Mucosa of rectum (tissue), 2 donors: ENCODE measurements around the gene MET.

Experiments
- H3K27ac ChIP-seq, 2 donors: one replicate each; pipeline ENCODE4 v1.7.0; 2013; ENCODE audit warnings: inconsistent platforms in 2 of 2, low read depth in 2 of 2, low read length in 2 of 2
- H3K27me3 ChIP-seq, 2 donors: one replicate each; pipeline ENCODE4 v1.7.0; 2013; ENCODE audit warnings: low read length in 2 of 2; ENCODE audit not compliant: control insufficient read depth in 2 of 2, insufficient read depth in 2 of 2
- H3K36me3 ChIP-seq, 2 donors: one replicate each; pipeline ENCODE4 v1.7.0; 2013; ENCODE audit warnings: low read length in 2 of 2; ENCODE audit not compliant: control insufficient read depth in 2 of 2, insufficient read depth in 2 of 2
- H3K4me1 ChIP-seq, 2 donors: one replicate each; pipeline ENCODE4 v1.7.0; 2013; ENCODE audit warnings: low read length in 2 of 2, mild to moderate bottlenecking in 1 of 2; ENCODE audit not compliant: control insufficient read depth in 2 of 2, insufficient read depth in 2 of 2
- H3K4me3 ChIP-seq, 2 donors: one replicate each; pipeline ENCODE4 v1.7.0; 2013; ENCODE audit warnings: low read length in 2 of 2
- H3K9ac ChIP-seq, 2 donors: one replicate each; pipeline ENCODE4 v1.7.0; 2013; ENCODE audit warnings: low read length in 2 of 2, low read depth in 1 of 2, mild to moderate bottlenecking in 1 of 2
- H3K9me3 ChIP-seq, 2 donors: one replicate each; pipeline ENCODE4 v1.7.0; 2013; ENCODE audit warnings: low read length in 2 of 2; ENCODE audit not compliant: control insufficient read depth in 2 of 2
- donor health status: healthy.
- donor health status: Normal muscosa, but diverticular disease.

The MET gene

GRCh38 chr7:116707289-116707688 lies 35.3 kb downstream of the MET start:
- peaks cover 0 to 4% of the 10 kb centered on the region in 2 donors for H3K4me1 ChIP-seq
- no peak overlapping the region for H3K27ac ChIP-seq
- H3K4me3 ChIP-seq: no peak overlapping the region
- H3K9me3 ChIP-seq: no peaks in the 10 kb centered on the region
- H3K36me3 ChIP-seq: no peaks in the 10 kb centered on the region
- H3K27me3 ChIP-seq: no peaks in the 10 kb centered on the region
- no peak overlapping the region for H3K9ac ChIP-seq

GRCh38 chr7:116708248-116708647 lies 36.3 kb downstream of the MET start:
- H3K36me3 ChIP-seq: no peaks in the 10 kb centered on the region
- no peak overlapping the region for H3K9ac ChIP-seq
- H3K4me3 ChIP-seq: no peak overlapping the region
- H3K4me1 ChIP-seq: peaks cover 0 to 4% of the 10 kb centered on the region in 2 donors
- no peaks in the 10 kb centered on the region for H3K9me3 ChIP-seq
- no peaks in the 10 kb centered on the region for H3K27me3 ChIP-seq
- H3K27ac ChIP-seq: no peak overlapping the region

GRCh38 chr7:116708861-116709260 lies 36.9 kb downstream of the MET start:
- H3K27ac ChIP-seq: no peak overlapping the region
- no peak overlapping the region for H3K4me3 ChIP-seq
- H3K27me3 ChIP-seq: no peaks in the 10 kb centered on the region
- H3K9me3 ChIP-seq: no peaks in the 10 kb centered on the region
- H3K4me1 ChIP-seq: peaks cover 0 to 4% of the 10 kb centered on the region in 2 donors
- no peaks in the 10 kb centered on the region for H3K36me3 ChIP-seq
- H3K9ac ChIP-seq: no peak overlapping the region

GRCh38 chr7:116709336-116709735 lies 37.3 kb downstream of the MET start:
- Histone ChIP-seq H3K27me3 (no peaks in the 10 kb centered on the region), H3K27ac (no peak overlapping the region), H3K9me3 (no peaks in the 10 kb centered on the region), H3K36me3 (no peaks in the 10 kb centered on the region), H3K4me3 (no peak overlapping the region), H3K9ac (no peak overlapping the region), H3K4me1 (peaks cover 0 to 4% of the 10 kb centered on the region in 2 donors)

- H3K27me3 ChIP-seq: no peaks in the 10 kb centered on the region
- H3K9me3 ChIP-seq: no peaks in the 10 kb centered on the region
- H3K9ac ChIP-seq: no peak overlapping the region
- no peak overlapping the region for H3K4me3 ChIP-seq
- peaks cover 0 to 4% of the 10 kb centered on the region in 2 donors for H3K4me1 ChIP-seq
- no peaks in the 10 kb centered on the region for H3K36me3 ChIP-seq
- H3K27ac ChIP-seq: no peak overlapping the region
Observed at GRCh38 chr7:116710764-116711452, 38.9 kb downstream of the MET start.

- Histone ChIP-seq H3K36me3 (no peaks in the 10 kb centered on the region), H3K27ac (no peak overlapping the region), H3K9ac (no peak overlapping the region), H3K4me1 (no peaks in the 10 kb centered on the region), H3K4me3 (no peak overlapping the region), H3K27me3 (no peaks in the 10 kb centered on the region), H3K9me3 (no peaks in the 10 kb centered on the region)
Observed at GRCh38 chr7:116711790-116712189, 39.8 kb downstream of the MET start.

- Histone ChIP-seq H3K4me3 (no peak overlapping the region), H3K9me3 (no peaks in the 10 kb centered on the region), H3K9ac (no peak overlapping the region), H3K36me3 (no peaks in the 10 kb centered on the region), H3K4me1 (no peaks in the 10 kb centered on the region), H3K27me3 (no peaks in the 10 kb centered on the region), H3K27ac (no peak overlapping the region)
Observed at GRCh38 chr7:116713500-116713899, 41.5 kb downstream of the MET start.

GRCh38 chr7:116713918-116714317 lies 41.9 kb downstream of the MET start:
- no peaks in the 10 kb centered on the region for H3K36me3 ChIP-seq
- H3K9ac ChIP-seq: no peak overlapping the region
- H3K4me3 ChIP-seq: no peak overlapping the region
- no peak overlapping the region for H3K27ac ChIP-seq
- H3K4me1 ChIP-seq: no peaks in the 10 kb centered on the region
- H3K9me3 ChIP-seq: no peaks in the 10 kb centered on the region
- no peaks in the 10 kb centered on the region for H3K27me3 ChIP-seq

- no peak overlapping the region for H3K9ac ChIP-seq
- no peaks in the 10 kb centered on the region for H3K9me3 ChIP-seq
- no peak overlapping the region for H3K27ac ChIP-seq
- H3K36me3 ChIP-seq: no peaks in the 10 kb centered on the region
- no peaks in the 10 kb centered on the region for H3K4me1 ChIP-seq
- no peak overlapping the region for H3K4me3 ChIP-seq
- no peaks in the 10 kb centered on the region for H3K27me3 ChIP-seq
Observed at GRCh38 chr7:116715077-116715476, 43.1 kb downstream of the MET start.

GRCh38 chr7:116717137-116717536 lies 45.1 kb downstream of the MET start:
- H3K4me1 ChIP-seq: no peaks in the 10 kb centered on the region
- no peaks in the 10 kb centered on the region for H3K36me3 ChIP-seq
- no peaks in the 10 kb centered on the region for H3K9me3 ChIP-seq
- H3K9ac ChIP-seq: no peak overlapping the region
- H3K4me3 ChIP-seq: no peak overlapping the region
- no peak overlapping the region for H3K27ac ChIP-seq
- no peaks in the 10 kb centered on the region for H3K27me3 ChIP-seq
